NCI-H1417 treated with DMSO at 0.1 percent for 48 hours (cell line): Measurements from ENCODE around the gene ITPKB.

Source experiments
- DNase-seq: peaks from one replicate; lab custom pipeline; 2025; lab: John Stamatoyannopoulos, UW

ITPKB gene

GRCh38 chr1:226665505-226666163 lies 73.4 kb downstream of the ITPKB start:
- no peak for DNase-seq

DNA sequence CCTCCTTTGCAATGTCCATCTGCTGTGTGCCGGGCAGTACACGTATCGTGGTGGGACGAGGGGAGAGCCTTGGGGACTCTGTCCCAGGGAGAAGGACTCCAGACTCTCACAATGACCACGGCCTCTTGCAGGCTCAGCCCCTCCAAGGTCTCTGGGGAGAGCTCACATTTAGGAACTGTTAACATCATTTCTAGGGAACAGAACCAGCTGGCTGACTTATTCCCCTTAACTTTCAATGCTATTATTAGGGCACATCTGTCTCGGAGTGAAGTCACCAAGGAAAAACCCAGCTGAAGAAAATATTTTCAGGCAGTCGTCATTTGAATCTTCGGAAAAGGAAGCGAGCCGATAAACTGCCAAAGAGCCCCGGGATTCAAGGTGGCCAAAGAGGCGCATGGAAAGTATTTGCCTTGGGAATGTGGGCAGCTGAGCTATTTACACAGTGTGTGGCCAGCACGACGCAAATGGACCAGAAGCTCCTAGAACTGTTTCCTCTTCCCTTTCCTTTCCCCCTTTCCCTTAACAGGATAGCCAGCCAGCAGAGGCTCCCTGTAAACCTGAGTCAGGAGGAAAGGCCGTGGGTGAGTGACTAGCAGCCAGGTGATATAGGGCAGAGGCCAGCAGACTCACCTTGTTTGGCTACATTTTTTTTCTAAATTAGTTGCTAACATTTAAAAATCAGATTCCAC lies 74.5 kb downstream of the ITPKB start:
- DNase-seq = no peak

- DNase-seq = no peak
Observed at GRCh38 chr1:226663327-226663704, 75.8 kb downstream of the ITPKB start.

DNA sequence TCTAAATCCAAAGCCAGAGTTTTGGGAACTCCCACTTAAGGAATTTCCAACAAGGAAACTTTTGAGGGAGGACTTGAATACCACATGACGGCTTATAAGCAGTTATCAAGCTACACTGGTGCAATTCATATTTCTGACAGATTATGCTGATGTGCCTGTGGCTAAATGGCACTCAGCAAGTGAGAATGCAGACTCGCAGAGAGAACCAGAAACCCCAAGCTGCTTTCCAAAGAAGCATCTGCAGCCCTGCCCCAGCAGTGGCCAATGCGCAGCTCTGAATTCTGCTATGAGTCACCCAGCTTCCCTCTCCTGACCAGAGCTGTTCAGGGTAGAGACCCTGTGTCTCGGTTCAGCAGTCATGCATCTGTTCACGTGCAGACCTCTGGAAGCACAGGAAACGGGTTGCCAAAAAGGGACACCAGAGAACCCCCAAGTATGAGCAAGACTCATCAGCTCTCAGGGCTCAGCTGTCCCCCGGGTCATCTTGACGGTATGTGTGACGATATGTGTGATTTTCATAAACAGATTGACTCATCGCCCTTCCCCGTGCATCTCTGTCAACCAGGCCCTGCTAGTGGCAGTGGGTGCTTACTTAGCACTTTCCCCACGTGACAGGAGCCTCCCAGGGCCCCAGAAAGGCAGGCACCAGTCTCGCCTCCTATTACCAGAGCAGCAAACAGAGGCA lies 76.3 kb downstream of the ITPKB start:
- DNase-seq = no peak

DNA sequence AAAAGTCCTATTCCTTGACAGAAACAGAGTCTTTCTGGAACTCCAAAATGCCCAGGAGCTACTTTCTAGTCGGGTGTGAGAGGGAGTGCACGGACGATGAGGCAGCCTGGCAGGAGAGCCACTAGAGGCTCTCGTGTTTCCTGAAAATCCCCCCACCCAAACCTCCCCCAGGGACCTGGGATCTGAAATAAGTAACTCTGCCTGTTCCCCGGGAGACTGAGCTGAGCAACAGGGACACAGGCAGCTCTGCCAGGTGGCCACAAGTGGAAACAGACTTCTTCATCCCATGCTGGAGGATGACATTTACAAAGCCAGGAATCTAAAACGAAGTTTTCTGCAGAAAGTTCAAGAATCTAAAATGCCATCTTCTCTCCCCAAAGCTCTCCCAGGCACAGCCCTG lies 77.1 kb downstream of the ITPKB start:
- DNase-seq = no peak

DNA sequence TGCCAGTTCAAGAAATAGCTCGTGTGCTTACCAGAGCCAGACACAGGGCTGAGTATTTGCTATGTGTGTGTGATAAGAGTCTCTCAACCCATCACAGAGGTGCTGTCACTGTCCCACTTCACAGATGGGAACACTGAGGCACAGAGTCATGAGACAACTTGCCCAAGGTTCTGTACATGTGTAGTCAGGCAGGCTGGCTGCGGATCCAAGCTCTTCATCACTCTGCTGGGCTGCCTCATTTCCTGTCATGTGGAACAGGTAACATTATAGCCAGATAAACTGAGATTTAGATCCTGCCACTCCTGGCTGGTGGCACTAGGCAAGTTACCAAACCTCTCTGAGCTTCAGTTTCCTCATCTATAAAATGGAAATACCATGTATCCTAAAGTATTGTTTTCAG lies 77.8 kb downstream of the ITPKB start:
- DNase-seq = no peak

GRCh38 chr1:226660410-226661182 lies 78.5 kb downstream of the ITPKB start:
- DNase-seq = no peak

DNA sequence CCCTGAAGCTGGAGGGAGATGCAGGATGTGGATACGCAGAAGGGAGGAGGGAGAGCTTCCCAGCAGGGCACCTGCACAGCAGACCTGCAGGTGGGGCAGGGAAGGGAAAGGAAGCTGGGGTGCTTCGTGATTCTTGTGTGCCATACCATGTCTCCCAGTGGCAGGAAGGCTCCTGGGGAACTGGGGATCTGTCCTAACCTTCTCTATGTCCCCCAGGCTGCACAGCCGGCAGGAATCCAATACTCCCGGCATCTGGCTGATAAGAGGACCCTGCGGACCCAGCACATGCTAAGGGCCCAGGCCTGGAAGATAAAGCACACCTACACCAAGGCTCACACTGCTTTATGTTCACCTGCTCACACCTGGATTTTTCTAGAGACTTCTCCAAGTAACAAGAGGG lies 79.4 kb downstream of the ITPKB start:
- DNase-seq = no peak

DNA sequence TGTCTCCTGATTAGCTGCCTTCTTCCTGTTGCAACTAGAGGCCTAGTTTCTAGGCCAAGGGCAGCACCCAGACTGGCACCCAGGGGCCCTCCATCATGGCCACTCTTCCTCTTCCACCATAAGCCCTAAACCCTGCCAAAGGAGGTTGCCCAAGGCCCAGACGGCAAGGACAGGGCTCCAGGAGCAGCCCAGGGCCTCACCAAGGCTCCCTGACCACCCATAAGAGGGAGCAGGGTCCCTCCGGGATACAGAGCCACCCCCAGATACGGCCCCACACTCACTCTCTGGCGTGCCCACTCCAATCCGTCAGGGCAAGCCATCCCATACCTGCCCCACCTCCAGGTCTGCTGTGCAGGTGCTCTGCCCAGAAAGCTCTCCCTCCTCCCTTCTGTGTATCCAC lies 79.9 kb downstream of the ITPKB start:
- no peak for DNase-seq

GRCh38 chr1:226658546-226659125 lies 80.4 kb downstream of the ITPKB start:
- no peak for DNase-seq

- DNase-seq = no peak
Observed at GRCh38 chr1:226657895-226658545, 81.1 kb downstream of the ITPKB start.

DNA sequence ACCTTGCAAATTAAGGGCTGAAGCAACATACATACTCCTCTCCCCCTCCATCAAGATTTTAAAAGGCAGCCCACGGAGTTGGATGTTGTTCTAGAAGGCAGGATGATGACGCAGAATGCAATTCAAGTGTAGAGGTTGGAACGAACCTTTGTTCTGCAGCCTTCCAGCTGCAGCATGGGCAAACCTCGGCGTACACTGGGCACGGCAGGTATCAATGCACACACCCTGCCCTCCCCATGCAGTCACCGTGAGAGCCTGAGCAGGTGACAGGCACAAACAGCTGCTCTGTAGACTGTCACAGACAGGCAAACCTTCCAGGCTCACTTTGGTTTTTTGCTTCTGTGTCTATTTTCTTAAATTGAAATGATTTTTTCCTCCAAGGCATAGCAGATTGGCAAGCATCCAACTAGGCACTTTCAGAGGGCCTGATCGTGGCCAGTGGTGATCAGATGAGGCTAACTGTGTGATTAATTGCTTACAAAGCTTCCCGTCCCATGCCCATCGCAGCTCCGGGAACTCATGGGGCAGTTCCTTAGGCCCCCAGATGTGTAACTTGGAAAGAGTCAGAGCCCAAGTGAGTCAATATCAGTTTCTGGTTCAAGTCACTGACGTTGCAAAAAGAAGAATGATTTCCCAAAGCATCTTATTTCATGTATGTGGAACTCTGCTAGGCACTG lies 82.3 kb downstream of the ITPKB start:
- no peak for DNase-seq

- no peak for DNase-seq
Observed at GRCh38 chr1:226656201-226656600, 82.9 kb downstream of the ITPKB start.

- DNase-seq = no peak
Observed at GRCh38 chr1:226655251-226656163, 83.6 kb downstream of the ITPKB start.

- no peak for DNase-seq
Observed at GRCh38 chr1:226654668-226655055, 84.4 kb downstream of the ITPKB start.

DNA sequence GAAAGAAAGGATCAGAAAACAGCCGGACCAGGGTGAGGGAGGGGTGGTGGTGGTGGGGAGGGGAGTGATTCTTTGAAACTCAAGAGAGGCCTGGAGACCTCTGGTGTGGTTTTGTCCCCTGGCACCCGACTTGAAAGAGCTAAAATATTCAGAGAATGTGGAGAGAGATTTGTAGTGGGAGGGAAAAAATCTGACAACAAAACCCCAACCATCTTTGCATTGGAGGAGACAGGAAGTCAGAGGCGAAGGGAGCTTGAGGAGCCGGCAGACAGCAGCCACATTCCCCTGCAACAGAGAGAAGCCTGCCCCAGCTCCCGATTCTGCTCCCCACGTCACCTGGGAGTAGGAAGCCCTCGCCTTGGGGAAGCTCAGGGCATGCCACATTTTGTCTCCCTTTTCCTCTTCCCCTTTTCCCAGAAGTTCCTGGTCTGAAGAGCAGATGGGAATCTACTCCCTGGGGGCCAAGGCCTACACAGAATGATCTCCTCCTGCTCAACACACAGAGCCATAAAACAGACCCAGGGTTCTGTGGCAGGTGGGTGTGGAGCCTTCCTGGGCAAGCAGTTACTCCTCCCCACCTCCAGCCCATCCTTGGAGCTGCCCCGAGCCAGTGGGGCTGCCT lies 84.9 kb downstream of the ITPKB start:
- DNase-seq = no peak

DNA sequence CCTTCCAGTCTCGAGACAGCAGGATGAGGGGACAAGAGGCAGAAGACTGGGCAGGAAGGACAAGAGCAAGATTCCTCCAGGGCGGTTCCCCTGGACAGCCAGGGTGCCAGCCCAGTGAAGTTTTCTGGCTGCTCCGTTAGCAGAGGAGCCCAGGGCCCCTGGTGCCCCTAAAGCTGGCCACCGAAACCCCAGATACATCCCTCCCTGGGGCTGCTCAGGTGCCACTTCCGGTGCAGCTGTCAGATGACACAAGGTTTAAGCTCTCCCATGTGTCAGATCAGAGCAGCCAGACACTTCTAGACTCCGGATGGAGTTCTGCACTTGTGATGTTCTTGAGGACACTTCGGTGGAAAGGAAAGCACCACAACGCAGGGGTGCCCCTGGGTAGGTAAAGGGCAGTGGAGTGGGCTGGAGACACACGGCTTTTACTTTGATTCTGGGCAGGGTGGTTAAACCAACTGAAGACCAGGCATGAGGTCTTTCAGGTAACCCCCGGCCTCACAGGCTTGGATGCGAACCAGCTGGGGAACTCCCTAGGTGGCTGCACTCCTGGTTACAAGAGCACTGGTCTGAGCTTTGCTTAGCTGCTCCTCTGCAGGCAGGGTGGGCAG lies 85.7 kb downstream of the ITPKB start:
- DNase-seq = no peak

GRCh38 chr1:226652613-226653012 lies 86.5 kb downstream of the ITPKB start:
- no peak for DNase-seq

- no peak for DNase-seq
Observed at GRCh38 chr1:226651732-226652105, 87.4 kb downstream of the ITPKB start.
